Activated CD4-positive, alpha-beta T cell treated with anti-CD3 and anti-CD28 coated beads for 36 hours (primary cell): ENCODE measurements around the gene CHTF18. TPM values are rescaled to one million over a fixed set of nuclear protein-coding genes. Genes with fewer than 3 reads are reported as not detected.
"Not testable (repeated sequence)": the region's sequence is repeated elsewhere in the genome, so short reads cannot be mapped to it uniquely, and the experiment has no call there.

ENCODE experiments used
- ATAC-seq: fragments of 200-7000 bp; cut with Tn5 transposase; one replicate; pipeline ENCODE4 v1.10.0; 2021; ENCODE audit warnings: mild to moderate bottlenecking, moderate library complexity
- CTCF ChIA-PET: fragments of 350-600 bp; sonication (Branson Sonifier 250); formaldehyde crosslinking; loops from one replicate; lab custom pipeline; 2021; ENCODE audit warnings: antibody characterized with exemption; lab: Charles Lee
- POLR2A ChIA-PET: fragments of 350-600 bp; sonication (Branson Sonifier 250); formaldehyde crosslinking; loops from one replicate; lab custom pipeline; 2021; ENCODE audit warnings: antibody characterized with exemption, inconsistent platforms; lab: Charles Lee
- DNase-seq: peaks from one replicate; pipeline ENCODE4 v3.0.0-alpha.2; 2020
- H3K27ac Mint-ChIP-seq: one replicate; pipeline ENCODE4 v1.8.0; 2021; ENCODE audit warnings: mixed read lengths
- H3K27me3 Mint-ChIP-seq: one replicate; pipeline ENCODE4 v1.8.0; 2021; ENCODE audit warnings: mixed read lengths
- H3K36me3 Mint-ChIP-seq: one replicate; pipeline ENCODE4 v1.8.0; 2021; ENCODE audit warnings: low read depth, mixed read lengths
- H3K4me1 Mint-ChIP-seq: one replicate; pipeline ENCODE4 v1.8.0; 2021; ENCODE audit warnings: mixed read lengths
- H3K4me3 Mint-ChIP-seq: one replicate; pipeline ENCODE4 v1.8.0; 2021; ENCODE audit warnings: mild to moderate bottlenecking, moderate library complexity, mixed read lengths
- H3K9me3 Mint-ChIP-seq: one replicate; pipeline ENCODE4 v1.8.0; 2021; ENCODE audit warnings: low read depth, mixed read lengths
- intact Hi-C, 2 experiments: fragments of 100-400 bp; cut with DNase I in 1 of 2; cut with micrococcal nuclease in 1 of 2; formaldehyde crosslinking; loops; one replicate each; pipeline versions ENCODE4 v1.14.2 to v1.15.1; 2022 to 2024; cut with DNase I, micrococcal nuclease
- total RNA-seq, 2 experiments: library from RNA; stranded (reverse); gene quantifications; one replicate each; pipeline ENCODE4 v1.2.3, GENCODE V29; 2021

Gene CHTF18
- total RNA-seq, 2 experiments from 2014 or later: 82.2 to 105 TPM

GRCh38 chr16:817001-817906, 28.8 kb downstream of the CHTF18 start:
- no peak for ATAC-seq
- Mint-ChIP-seq H3K36me3 (no peaks in the 10 kb centered on the region), H3K27ac (no peak overlapping the region), H3K27me3 (peaks cover 17% of the 10 kb centered on the region), H3K4me1 (peaks cover 13% of the 10 kb centered on the region), H3K9me3 (no peaks in the 10 kb centered on the region), H3K4me3 (no peak overlapping the region)
- no peak for DNase-seq
- intact Hi-C loops: no loop called here
- ChIA-PET POLR2A (no interaction called here), CTCF (interaction anchor here (0.6 kb wide), 1 partner anchor 75 kb away, joined by 3 read pairs; no protein-coding TSS in a partner anchor)

GRCh38 chr16:818132-818531, 29.7 kb downstream of the CHTF18 start:
- ChIA-PET CTCF (no interaction called here), POLR2A (no interaction called here)
- H3K27me3 Mint-ChIP-seq: peaks cover 12% of the 10 kb centered on the region
- ATAC-seq (no peak), DNase-seq (no peak)
- H3K4me1 Mint-ChIP-seq: peaks cover 13% of the 10 kb centered on the region
- no peaks in the 10 kb centered on the region for H3K36me3 Mint-ChIP-seq
- intact Hi-C loops: no loop called here
- no peaks in the 10 kb centered on the region for H3K9me3 Mint-ChIP-seq
- no peak overlapping the region for H3K4me3 Mint-ChIP-seq
- H3K27ac Mint-ChIP-seq: no peak overlapping the region

- no peak overlapping the region for H3K4me3 Mint-ChIP-seq
- CTCF ChIA-PET: no interaction called here
- no peaks in the 10 kb centered on the region for H3K36me3 Mint-ChIP-seq
- DNase-seq (no peak), ATAC-seq (no peak)
- H3K4me1 Mint-ChIP-seq: peaks cover 13% of the 10 kb centered on the region
- peaks cover 14% of the 10 kb centered on the region for H3K27me3 Mint-ChIP-seq
- intact Hi-C loops: no loop called here
- no peaks in the 10 kb centered on the region for H3K9me3 Mint-ChIP-seq
- POLR2A ChIA-PET: interaction anchor here (0.6 kb wide), 1 partner anchor 602 kb away, joined by 3 read pairs; the partner anchor contains the start of gene UQCC4
- H3K27ac Mint-ChIP-seq: no peak overlapping the region
Measured at GRCh38 chr16:818592-818991, 30.2 kb downstream of the CHTF18 start.

GRCh38 chr16:819336-820043, 31.1 kb downstream of the CHTF18 start:
- DNase-seq: peak; percentile 59
- Mint-ChIP-seq H3K27ac (peak overlapping the region; percentile 51), H3K4me1 (peaks cover 13% of the 10 kb centered on the region), H3K36me3 (no peaks in the 10 kb centered on the region), H3K9me3 (no peaks in the 10 kb centered on the region), H3K4me3 (no peak overlapping the region), H3K27me3 (peaks cover 11% of the 10 kb centered on the region)
- ChIA-PET CTCF (no interaction called here), POLR2A (interaction anchor here (0.6 kb wide), 1 partner anchor 601 kb away, joined by 3 read pairs; the partner anchor contains the start of gene UQCC4)
- intact Hi-C loops: no loop called here
- ATAC-seq: peak; percentile 83

- POLR2A ChIA-PET, H3K27ac Mint-ChIP-seq, ATAC-seq, H3K4me3 Mint-ChIP-seq, H3K27me3 Mint-ChIP-seq, DNase-seq, CTCF ChIA-PET, H3K9me3 Mint-ChIP-seq, H3K36me3 Mint-ChIP-seq, intact Hi-C loops: not testable (repeated sequence)
- H3K4me1 Mint-ChIP-seq: peaks cover 13% of the 10 kb centered on the region
Measured at GRCh38 chr16:820044-820408, 31.6 kb downstream of the CHTF18 start.

- ATAC-seq: no peak
- Mint-ChIP-seq H3K27me3 (peaks cover 8% of the 10 kb centered on the region), H3K4me1 (peaks cover 13% of the 10 kb centered on the region), H3K9me3 (no peaks in the 10 kb centered on the region), H3K4me3 (no peak overlapping the region), H3K27ac (no peak overlapping the region), H3K36me3 (no peaks in the 10 kb centered on the region)
- no peak for DNase-seq
- POLR2A ChIA-PET: no interaction called here
- CTCF ChIA-PET: no interaction called here
- intact Hi-C loops: no loop called here
Measured at GRCh38 chr16:820748-821147, 32.3 kb downstream of the CHTF18 start.

- ChIA-PET CTCF (no interaction called here), POLR2A (no interaction called here)
- Mint-ChIP-seq H3K36me3 (no peaks in the 10 kb centered on the region), H3K27me3 (peaks cover 7% of the 10 kb centered on the region), H3K9me3 (no peaks in the 10 kb centered on the region), H3K4me3 (no peak overlapping the region), H3K4me1 (peaks cover 13% of the 10 kb centered on the region), H3K27ac (no peak overlapping the region)
- intact Hi-C loops: no loop called here
- DNase-seq: no peak
- no peak for ATAC-seq
Measured at GRCh38 chr16:821751-822150, 33.3 kb downstream of the CHTF18 start.

GRCh38 chr16:822174-822908, 33.9 kb downstream of the CHTF18 start:
- ATAC-seq: no peak
- POLR2A ChIA-PET: no interaction called here
- CTCF ChIA-PET: interaction anchor here (0.8 kb wide), 1 partner anchor 82 kb away, joined by 3 read pairs; the partner anchor contains the start of gene CIAO3
- no peak overlapping the region for H3K27ac Mint-ChIP-seq
- H3K9me3 Mint-ChIP-seq: no peaks in the 10 kb centered on the region
- intact Hi-C loops: no loop called here
- H3K4me3 Mint-ChIP-seq: no peak overlapping the region
- H3K27me3 Mint-ChIP-seq: peaks cover 7% of the 10 kb centered on the region
- no peak for DNase-seq
- H3K36me3 Mint-ChIP-seq: no peaks in the 10 kb centered on the region
- peaks cover 13% of the 10 kb centered on the region for H3K4me1 Mint-ChIP-seq

GRCh38 chr16:822909-823297, 34.5 kb downstream of the CHTF18 start:
- intact Hi-C loops: no loop called here
- Mint-ChIP-seq H3K27me3 (peaks cover 7% of the 10 kb centered on the region), H3K36me3 (no peaks in the 10 kb centered on the region), H3K4me1 (peaks cover 13% of the 10 kb centered on the region), H3K4me3 (no peak overlapping the region), H3K27ac (no peak overlapping the region), H3K9me3 (no peaks in the 10 kb centered on the region)
- ChIA-PET CTCF (interaction anchor here (0.8 kb wide), 1 partner anchor 82 kb away, joined by 3 read pairs; the partner anchor contains the start of gene CIAO3), POLR2A (no interaction called here)
- DNase-seq: no peak
- no peak for ATAC-seq

- no peak overlapping the region for H3K27ac Mint-ChIP-seq
- no peaks in the 10 kb centered on the region for H3K9me3 Mint-ChIP-seq
- no peak for ATAC-seq
Measured at GRCh38 chr16:824194-824593, 35.8 kb downstream of the CHTF18 start.

GRCh38 chr16:824601-825000, 36.2 kb downstream of the CHTF18 start:
- ATAC-seq (no peak), DNase-seq (no peak)
- H3K27me3 Mint-ChIP-seq: peaks cover 7% of the 10 kb centered on the region
- POLR2A ChIA-PET: no interaction called here
- intact Hi-C loops: no loop called here
- CTCF ChIA-PET: no interaction called here
- H3K36me3 Mint-ChIP-seq: no peaks in the 10 kb centered on the region
- H3K9me3 Mint-ChIP-seq: no peaks in the 10 kb centered on the region
- H3K27ac Mint-ChIP-seq: no peak overlapping the region
- peaks cover 8% of the 10 kb centered on the region for H3K4me1 Mint-ChIP-seq
- no peak overlapping the region for H3K4me3 Mint-ChIP-seq

More at GRCh38 chr16:824194-824593, 35.8 kb downstream of the CHTF18 start:
- no peak overlapping the region for H3K4me3 Mint-ChIP-seq
- H3K4me1 Mint-ChIP-seq: peaks cover 13% of the 10 kb centered on the region
- POLR2A ChIA-PET: interaction anchor here (0.6 kb wide), 1 partner anchor 35 kb away, joined by 6 read pairs; no protein-coding TSS in a partner anchor
- intact Hi-C loops: no loop called here
- CTCF ChIA-PET: no interaction called here
- H3K27me3 Mint-ChIP-seq: peaks cover 7% of the 10 kb centered on the region
- H3K36me3 Mint-ChIP-seq: no peaks in the 10 kb centered on the region
- no peak for DNase-seq
